ENCODE data around the gene SPOP. TPM values are rescaled to one million over a fixed set of nuclear protein-coding genes. Genes with fewer than 3 reads are reported as not detected.
"Not testable (repeated sequence)": the region's sequence is repeated elsewhere in the genome, so short reads cannot be mapped to it uniquely, and the experiment has no call there.

Gene SPOP
- polyA plus RNA-seq, 12 donors = 45.6 to 386 (median 52.3) TPM

- DNase-seq = peak; percentile 40
These were observed 102.2 kb downstream of the SPOP start, which contains the start of gene NXPH3 for GRCh38 chr17:49575679-49576087. Gene NXPH3, plus strand, starts transcription at chr17:49575871. Its CDS starts 349 bp downstream, at chr17:49576220.

- DNase-seq = no peak
These were observed 102.8 kb downstream of the SPOP start for GRCh38 chr17:49574945-49575678.

- no peak for DNase-seq
These were observed 103.5 kb downstream of the SPOP start for GRCh38 chr17:49574323-49574781.

- no peak for DNase-seq
These were observed 104.2 kb downstream of the SPOP start for GRCh38 chr17:49573510-49574322.

- no peak for DNase-seq
These were observed 105.0 kb downstream of the SPOP start for GRCh38 chr17:49572806-49573420.

GRCh38 chr17:49572226-49572625 is 105.7 kb downstream of the SPOP start:
- DNase-seq = no peak

GRCh38 chr17:49571764-49572163 is 106.1 kb downstream of the SPOP start:
- DNase-seq = no peak

- DNase-seq = no peak
These were observed 106.6 kb downstream of the SPOP start for GRCh38 chr17:49571283-49571682.

GRCh38 chr17:49570540-49571242 is 107.2 kb downstream of the SPOP start:
- no peak for DNase-seq

- not testable (repeated sequence) for DNase-seq
These were observed 109.2 kb downstream of the SPOP start for GRCh38 chr17:49568695-49569047.

- peak; percentile 80 for DNase-seq
These were observed 109.8 kb downstream of the SPOP start for GRCh38 chr17:49567871-49568694.

GRCh38 chr17:49567104-49567521 is 110.8 kb downstream of the SPOP start:
- no peak for DNase-seq

GRCh38 chr17:49566668-49567071 is 111.2 kb downstream of the SPOP start:
- DNase-seq = no peak

- no peak for DNase-seq
These were observed 111.9 kb downstream of the SPOP start for GRCh38 chr17:49565948-49566491.

GRCh38 chr17:49564638-49565037 is 113.3 kb downstream of the SPOP start:
- no peak for DNase-seq

GRCh38 chr17:49557312-49558024 is 120.4 kb downstream of the SPOP start:
- DNase-seq = no peak

- peak; percentile 81 for DNase-seq
These were observed 121.5 kb downstream of the SPOP start for GRCh38 chr17:49556223-49556943.

GRCh38 chr17:49555495-49556222 is 122.2 kb downstream of the SPOP start:
- DNase-seq = no peak

All from muscle of arm (tissue), 12 donors.